ENCODE measurements around the gene ELFN2. TPM values are rescaled to one million over a fixed set of nuclear protein-coding genes. Genes with fewer than 3 reads are reported as not detected.
"Not testable (repeated sequence)": the region's sequence is repeated elsewhere in the genome, so short reads cannot be mapped to it uniquely, and the experiment has no call there.

The ELFN2 gene
- polyA plus RNA-seq, 1 donor from 2014 or later: 4.4 TPM

GRCh38 chr22:37330200-37331033 is 96.9 kb downstream of the ELFN2 start:
- H3K4me3 ChIP-seq (ENCODE audit: low read length): peak overlapping the region; percentile 7
- H4K20me1 ChIP-seq (ENCODE audit: insufficient read depth): no peaks in the 10 kb centered on the region
- peak overlapping the region; percentile 15 for H3K9ac ChIP-seq (ENCODE audit: low read length)
- H3K9me3 ChIP-seq (ENCODE audit: low read length): no peaks in the 10 kb centered on the region
- peaks cover 48% of the 10 kb centered on the region for H3K27me3 ChIP-seq (ENCODE audit: insufficient read depth, low read depth, low read length)
- no peak overlapping the region for H2AFZ ChIP-seq (ENCODE audit: low read depth, low read length)
- no peaks in the 10 kb centered on the region for H3F3A ChIP-seq (ENCODE audit: insufficient read depth, low read length, poor library complexity, severe bottlenecking)
- H3K36me3 ChIP-seq (ENCODE audit: insufficient read depth, low read length): no peaks in the 10 kb centered on the region
- peak overlapping the region; percentile 21 for H3K27ac ChIP-seq (ENCODE audit: low read length)
- H3K79me2 ChIP-seq (replicated peaks; ENCODE audit: insufficient read depth, low read length): no peaks in the 10 kb centered on the region
- H3K4me2 ChIP-seq (ENCODE audit: low read length): no peak overlapping the region
- no peak for TF ChIP-seq TAF1 (IDR thresholded peaks at IDR 0.05; ENCODE audit: low read depth)
- TF ChIP-seq EP300 (conservative IDR thresholded peaks at IDR 0.05; ENCODE audit: poor library complexity, severe bottlenecking): peak; percentile 33
- peak; percentile 38 for TF ChIP-seq REST (IDR thresholded peaks at IDR 0.05; ENCODE audit: borderline replicate concordance)
- peak; percentile 47 for TF ChIP-seq RAD21 (conservative IDR thresholded peaks at IDR 0.05)
- TF ChIP-seq MXI1 (conservative IDR thresholded peaks at IDR 0.05; ENCODE audit: poor library complexity, severe bottlenecking): no peak
- no peak for TF ChIP-seq POLR2AphosphoS5 (IDR thresholded peaks at IDR 0.05)
- TF ChIP-seq SMC3 (conservative IDR thresholded peaks at IDR 0.05; ENCODE audit: poor library complexity): peak; percentile 46
- TF ChIP-seq EZH2 (IDR thresholded peaks at IDR 0.05; ENCODE audit: borderline replicate concordance, insufficient read depth, low read length, poor library complexity, severe bottlenecking): no peak
- TF ChIP-seq CTCF (IDR thresholded peaks at IDR 0.05; ENCODE audit: poor library complexity, severe bottlenecking): peak; percentile 86
- no peaks in the 10 kb centered on the region for H3K9me2 ChIP-seq (ENCODE audit: insufficient read depth, low read length)

DNA sequence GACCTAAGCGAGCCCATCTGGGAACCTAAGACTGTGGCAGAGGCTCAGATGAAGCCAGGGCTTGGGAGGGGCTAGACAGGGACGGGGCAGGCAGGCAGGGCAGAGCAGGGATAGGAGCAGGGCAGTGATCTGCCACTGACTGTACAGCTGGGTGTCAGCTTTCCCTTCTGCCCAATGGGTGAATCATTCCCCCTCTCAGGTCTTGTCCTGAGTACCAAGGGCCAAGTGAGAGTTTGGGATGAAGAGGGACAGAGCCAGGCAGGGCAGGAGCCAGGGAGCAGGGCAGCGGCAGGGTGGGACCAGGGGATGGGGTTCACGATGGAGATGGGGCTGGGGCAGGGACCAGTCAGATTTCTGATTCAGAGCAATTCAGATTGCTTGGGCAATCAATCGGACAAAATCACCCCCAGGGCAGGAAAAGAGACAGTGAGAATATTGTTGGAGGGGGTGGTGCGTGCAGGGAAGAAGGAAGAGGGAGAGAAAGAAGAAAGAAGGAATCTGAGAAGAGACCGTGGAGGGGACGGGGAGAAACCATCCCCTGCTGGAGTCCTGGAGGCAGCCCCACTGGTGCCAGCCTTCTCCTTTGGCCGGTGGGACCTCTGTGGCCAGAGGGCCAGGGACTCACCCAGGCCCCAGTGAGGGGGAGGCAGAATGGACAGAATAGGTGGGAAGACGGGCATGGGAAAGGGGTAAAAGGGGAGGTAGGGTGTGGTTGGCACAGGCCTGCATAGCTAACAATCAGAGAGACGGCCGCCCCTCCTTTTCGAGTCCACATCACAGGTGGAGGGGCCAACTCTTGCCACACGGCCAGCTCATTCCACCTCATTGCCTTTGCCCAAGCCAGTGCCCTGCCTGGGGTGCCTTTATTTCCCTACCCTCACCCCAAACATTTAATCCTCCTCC is 97.8 kb downstream of the ELFN2 start:
- Histone ChIP-seq H3K4me3 (ENCODE audit: low read length) (no peak overlapping the region), H3K27me3 (ENCODE audit: insufficient read depth, low read depth, low read length) (peaks cover 48% of the 10 kb centered on the region), H3K4me2 (ENCODE audit: low read length) (no peak overlapping the region), H3K9me3 (ENCODE audit: low read length) (no peaks in the 10 kb centered on the region), H2AFZ (ENCODE audit: low read depth, low read length) (no peak overlapping the region), H3K27ac (ENCODE audit: low read length) (no peak overlapping the region), H3F3A (ENCODE audit: insufficient read depth, low read length, poor library complexity, severe bottlenecking) (no peaks in the 10 kb centered on the region), H3K9ac (ENCODE audit: low read length) (peak overlapping the region; percentile 15), H4K20me1 (ENCODE audit: insufficient read depth) (no peaks in the 10 kb centered on the region), H3K36me3 (ENCODE audit: insufficient read depth, low read length) (no peaks in the 10 kb centered on the region), H3K79me2 (replicated peaks; ENCODE audit: insufficient read depth, low read length) (no peaks in the 10 kb centered on the region), H3K9me2 (ENCODE audit: insufficient read depth, low read length) (no peaks in the 10 kb centered on the region)
- TF ChIP-seq RAD21 (conservative IDR thresholded peaks at IDR 0.05) (no peak), REST (IDR thresholded peaks at IDR 0.05; ENCODE audit: borderline replicate concordance) (no peak), MXI1 (conservative IDR thresholded peaks at IDR 0.05; ENCODE audit: poor library complexity, severe bottlenecking) (no peak), EZH2 (IDR thresholded peaks at IDR 0.05; ENCODE audit: borderline replicate concordance, insufficient read depth, low read length, poor library complexity, severe bottlenecking) (no peak), SMC3 (conservative IDR thresholded peaks at IDR 0.05; ENCODE audit: poor library complexity) (no peak)

DNA sequence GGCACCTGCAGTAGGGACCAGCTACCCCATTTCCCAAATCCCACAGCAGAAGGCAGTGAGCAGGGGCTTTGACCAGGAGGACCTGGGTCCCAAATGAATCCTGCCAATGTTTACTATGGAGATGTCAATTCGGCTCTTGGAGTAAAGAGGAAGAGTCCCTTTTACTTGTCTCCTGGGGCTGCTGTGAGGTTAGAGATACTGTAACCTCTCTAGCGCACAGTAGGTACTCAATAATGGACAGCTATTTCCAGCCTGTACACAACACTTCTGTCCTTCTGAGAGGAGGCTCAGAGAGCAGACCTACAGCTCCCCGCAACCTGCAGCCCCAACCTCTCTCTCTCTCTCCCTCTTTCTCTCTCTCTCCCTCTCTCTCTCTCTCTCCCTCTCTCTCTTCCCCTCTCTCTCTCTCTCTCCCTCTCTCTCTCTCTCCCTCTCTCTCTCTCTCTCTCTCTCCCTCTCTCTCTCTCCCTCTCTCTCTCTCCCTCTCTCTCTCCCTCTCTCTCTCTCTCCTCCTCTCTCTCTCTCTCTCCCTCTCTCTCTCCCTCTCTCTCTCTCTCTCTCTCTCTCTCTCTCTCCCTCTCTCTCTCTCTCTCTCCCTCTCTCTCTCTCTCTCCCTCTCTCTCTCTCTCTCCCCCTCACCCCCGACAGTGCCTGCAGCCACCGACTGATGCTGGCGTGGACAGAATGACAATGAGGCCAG is 98.6 kb downstream of the ELFN2 start:
- H3K27ac ChIP-seq (ENCODE audit: low read length); H3K36me3 ChIP-seq (ENCODE audit: insufficient read depth, low read length); H3K9me2 ChIP-seq (ENCODE audit: insufficient read depth, low read length); H2AFZ ChIP-seq (ENCODE audit: low read depth, low read length); H3K4me2 ChIP-seq (ENCODE audit: low read length); H3K9ac ChIP-seq (ENCODE audit: low read length); H3K79me2 ChIP-seq (replicated peaks; ENCODE audit: insufficient read depth, low read length); H3K9me3 ChIP-seq (ENCODE audit: low read length); H3K4me3 ChIP-seq (ENCODE audit: low read length); H4K20me1 ChIP-seq (ENCODE audit: insufficient read depth); H3F3A ChIP-seq (ENCODE audit: insufficient read depth, low read length, poor library complexity, severe bottlenecking): not testable (repeated sequence)
- H3K27me3 ChIP-seq (ENCODE audit: insufficient read depth, low read depth, low read length): peaks cover 48% of the 10 kb centered on the region

All from neural cell (in vitro differentiated cells).